ENCODE results near the gene XKR7. TPM values are rescaled to one million over a fixed set of nuclear protein-coding genes. Genes with fewer than 3 reads are reported as not detected.
A peak's percentile ranks its signal among the peaks of the same experiment; 100 is the strongest.

The XKR7 gene
- total and polyA plus RNA-seq, 5 experiments from 2014 or later: not detected

DNA sequence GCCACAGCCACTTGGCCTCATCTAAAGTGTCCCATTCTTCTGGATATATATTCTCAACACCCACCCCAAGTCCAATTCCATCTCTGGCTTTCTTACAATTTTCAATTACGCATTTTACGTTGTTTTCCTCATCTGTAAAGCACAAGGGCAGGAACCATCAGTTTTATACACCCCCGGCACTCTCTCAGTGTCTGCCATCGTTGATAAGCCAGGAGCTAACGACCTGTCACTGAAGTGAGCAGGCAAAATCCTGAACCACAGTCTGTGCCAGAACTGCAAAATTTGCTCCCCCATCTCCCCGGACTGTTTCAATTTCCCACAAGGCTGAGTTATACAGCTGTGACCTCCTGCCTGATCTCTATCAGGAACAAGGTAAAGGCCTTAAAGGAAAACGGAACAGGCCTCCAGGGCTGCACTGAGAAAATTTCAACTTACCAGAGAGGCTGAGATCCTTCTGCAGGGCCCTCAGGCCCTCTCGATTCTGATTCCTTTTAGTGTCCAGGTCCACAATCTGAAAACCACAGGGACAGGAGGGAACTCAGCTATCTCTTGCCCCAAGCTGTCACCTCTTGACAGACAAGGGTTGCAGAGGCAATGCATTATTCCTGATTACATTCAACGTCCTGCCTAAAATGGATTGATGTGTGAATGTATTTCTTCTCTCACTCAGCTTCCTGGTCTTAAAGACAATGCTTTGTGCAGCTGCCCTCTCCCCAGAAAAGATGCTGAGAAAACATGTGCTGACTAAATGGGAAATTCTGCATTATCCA, 17.9 kb upstream of the XKR7 start:
- peak overlapping the region in 3 of 10 donors; percentile 8 to 72 (median 8) for H3K27ac Mint-ChIP-seq
- H3K9me3 Mint-ChIP-seq: no peaks in the 10 kb centered on the region
- ATAC-seq (no peak), DNase-seq (no peak)
- H3K4me1 Mint-ChIP-seq: peaks cover 19 to 37% (median 32%) of the 10 kb centered on the region in 4 donors
- peaks cover 0 to 46% (median 24%) of the 10 kb centered on the region in 3 donors for H3K36me3 Mint-ChIP-seq
- peak overlapping the region in 9 of 10 donors; percentile 31 to 99 (median 97) for H3K4me3 Mint-ChIP-seq
- H3K27me3 Mint-ChIP-seq: peaks cover 0 to 7% (median 3%) of the 10 kb centered on the region in 5 donors
- POLR2A ChIA-PET: no interaction called here

GRCh38 chr20:31951203-31951529, 16.8 kb upstream of the XKR7 start:
- no peak for DNase-seq
- POLR2A ChIA-PET: interaction anchor here (0.6 kb wide), 2 partner anchors 389 to 584 kb away, joined by 4 to 5 read pairs; no protein-coding TSS in a partner anchor

GRCh38 chr20:31951530-31952453, 16.2 kb upstream of the XKR7 start, which contains the start of gene PDRG1:
Gene PDRG1, minus strand, starts transcription at chr20:31952046. Its CDS starts 85 bp downstream, at chr20:31951961.
- DNase-seq (peak; percentile 93 to 99 (median 97)), ATAC-seq (peak; percentile 94 to 96)
- Mint-ChIP-seq H3K4me1 (peaks cover 19 to 37% (median 32%) of the 10 kb centered on the region in 4 donors), H3K36me3 (peaks cover 0 to 30% (median 19%) of the 10 kb centered on the region in 3 donors), H3K9me3 (no peaks in the 10 kb centered on the region), H3K4me3 (peak within 1 kb of the TSS; percentile 95 to 99 (median 98)), H3K27ac (peak within 1 kb of the TSS; percentile 88 to 98 (median 96)), H3K27me3 (peaks cover 6 to 17% (median 10%) of the 10 kb centered on the region in 5 donors)
- POLR2A ChIA-PET: interaction anchor here (0.6 to 1.0 kb wide), 3 partner anchors 72 to 583 kb away, joined by 3 to 5 read pairs (median 3); no protein-coding TSS in a partner anchor

More at GRCh38 chr20:31951203-31951529, 16.8 kb upstream of the XKR7 start:
- no peak for ATAC-seq
- Mint-ChIP-seq H3K4me1 (peaks cover 19 to 37% (median 32%) of the 10 kb centered on the region in 4 donors), H3K4me3 (peak overlapping the region; percentile 95 to 99 (median 98)), H3K9me3 (no peaks in the 10 kb centered on the region), H3K27me3 (peaks cover 3 to 15% (median 7%) of the 10 kb centered on the region in 5 donors), H3K36me3 (peaks cover 0 to 36% (median 22%) of the 10 kb centered on the region in 3 donors), H3K27ac (peak overlapping the region; percentile 48 to 98 (median 96))

DNA sequence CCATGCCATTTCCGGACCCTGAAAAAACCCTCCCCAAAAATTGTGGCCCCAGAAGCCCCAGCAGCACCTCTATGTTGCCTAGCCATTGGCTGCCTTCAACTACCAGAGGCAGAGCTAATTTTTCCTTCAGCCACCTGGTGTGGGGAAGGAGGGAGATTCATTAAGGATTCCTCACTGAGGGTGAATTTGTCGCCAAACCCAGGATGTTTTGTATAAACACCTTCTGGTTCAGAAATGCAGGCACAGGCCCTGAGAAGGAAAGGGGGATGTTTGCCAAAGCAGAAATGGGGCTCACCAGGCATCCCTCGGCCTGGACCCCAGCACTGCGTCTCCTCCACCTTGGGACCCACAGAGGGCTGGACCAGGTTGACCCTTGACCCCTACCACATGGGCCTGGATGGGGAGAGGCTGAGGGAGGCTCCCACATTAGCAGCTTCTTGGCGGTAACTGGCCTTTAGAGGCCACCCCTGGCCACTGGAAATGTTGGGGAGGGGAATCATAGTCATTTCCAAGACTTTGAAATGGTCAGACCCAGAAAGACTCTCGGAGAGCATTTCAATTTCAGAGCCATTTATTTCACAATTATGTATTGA, 14.3 kb upstream of the XKR7 start:
- H3K36me3 Mint-ChIP-seq: peaks cover 0 to 12% (median 10%) of the 10 kb centered on the region in 3 donors
- H3K9me3 Mint-ChIP-seq: no peaks in the 10 kb centered on the region
- H3K27ac Mint-ChIP-seq: no peak overlapping the region
- H3K4me3 Mint-ChIP-seq: peak overlapping the region in 1 of 10 donors; percentile 24
- DNase-seq: no peak
- H3K4me1 Mint-ChIP-seq: peaks cover 19 to 35% (median 32%) of the 10 kb centered on the region in 4 donors
- peaks cover 8 to 18% (median 12%) of the 10 kb centered on the region in 5 donors for H3K27me3 Mint-ChIP-seq
- POLR2A ChIA-PET: no interaction called here
- no peak for ATAC-seq

DNA sequence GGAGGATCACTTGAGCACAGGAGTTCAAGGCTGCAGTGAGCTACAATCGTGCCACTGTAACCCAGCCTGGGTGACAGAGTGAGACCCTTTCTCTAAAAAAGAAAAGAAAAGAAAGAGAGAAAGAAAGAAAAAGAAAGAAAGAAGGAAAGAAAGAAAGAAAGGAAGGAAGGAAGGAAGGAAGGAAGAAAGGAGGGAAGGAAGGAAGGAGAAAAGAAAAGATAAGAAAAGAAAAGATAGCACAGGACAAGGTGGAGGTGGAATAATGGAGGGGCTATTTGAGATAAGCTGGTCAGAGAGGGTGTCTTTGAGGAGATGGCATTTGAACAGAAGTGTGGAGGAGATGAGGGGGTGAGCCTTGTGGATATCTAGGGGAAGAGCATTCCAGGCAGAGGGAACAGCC, 13.5 kb upstream of the XKR7 start:
- peaks cover 0 to 6% (median 3%) of the 10 kb centered on the region in 3 donors for H3K36me3 Mint-ChIP-seq
- H3K4me3 Mint-ChIP-seq: no peak overlapping the region
- peak overlapping the region in 1 of 10 donors; percentile 28 for H3K27ac Mint-ChIP-seq
- ATAC-seq (no peak), DNase-seq (no peak)
- H3K27me3 Mint-ChIP-seq: peaks cover 10 to 25% (median 18%) of the 10 kb centered on the region in 5 donors
- H3K9me3 Mint-ChIP-seq: no peaks in the 10 kb centered on the region
- POLR2A ChIA-PET: no interaction called here
- H3K4me1 Mint-ChIP-seq: peaks cover 14 to 27% (median 25%) of the 10 kb centered on the region in 4 donors

DNA sequence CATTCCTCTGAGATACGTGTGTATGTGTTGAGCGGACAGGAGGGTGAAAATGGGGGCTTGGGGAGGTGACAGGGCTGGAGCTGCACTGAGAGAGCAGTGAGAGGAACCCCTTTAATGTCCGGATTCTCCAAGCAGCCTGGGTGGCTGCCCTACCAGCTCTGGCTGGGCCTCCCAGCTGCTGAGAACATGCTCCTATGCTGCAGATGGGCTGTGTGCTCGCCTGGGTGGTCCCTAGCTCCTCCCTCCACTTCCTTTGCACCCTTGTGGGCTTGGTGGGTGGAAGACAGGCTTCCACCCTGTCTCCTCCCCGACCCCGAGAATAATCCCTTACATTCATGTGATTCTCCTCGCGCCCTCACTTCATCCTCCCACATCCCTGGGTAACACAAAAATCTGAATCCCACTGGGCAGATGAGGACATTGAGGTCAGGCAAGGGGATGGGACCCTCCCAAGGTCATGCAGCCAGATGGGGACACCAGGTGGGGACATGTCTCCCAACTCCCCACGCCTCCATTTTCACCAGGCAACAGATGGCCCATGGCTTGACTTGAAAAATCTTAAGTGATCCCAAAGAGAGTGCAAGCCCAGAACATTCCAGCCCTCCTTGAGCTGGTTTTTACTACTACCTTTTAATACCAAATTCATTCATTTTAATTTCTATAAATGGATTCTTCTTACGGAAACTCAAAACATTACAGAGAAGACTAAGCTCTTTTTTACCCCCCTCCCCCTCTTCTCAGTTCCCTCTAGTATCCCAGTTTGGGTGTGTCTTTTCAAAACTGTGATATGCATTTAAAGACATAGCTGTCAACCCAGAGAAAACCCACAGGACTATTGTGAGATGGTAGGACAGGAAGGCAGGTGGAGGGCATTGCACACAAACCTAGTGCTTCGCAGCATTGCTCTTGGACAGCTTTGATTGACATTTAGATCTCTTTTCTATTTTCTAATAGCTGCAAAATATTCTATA, 11.1 kb upstream of the XKR7 start:
- Mint-ChIP-seq H3K27me3 (peaks cover 13 to 48% (median 36%) of the 10 kb centered on the region in 5 donors), H3K36me3 (no peaks in the 10 kb centered on the region), H3K9me3 (no peaks in the 10 kb centered on the region), H3K4me1 (peaks cover under 1 to 5% (median 4%) of the 10 kb centered on the region in 4 donors), H3K4me3 (no peak overlapping the region), H3K27ac (no peak overlapping the region)
- ATAC-seq (no peak), DNase-seq (no peak)
- POLR2A ChIA-PET: no interaction called here

DNA sequence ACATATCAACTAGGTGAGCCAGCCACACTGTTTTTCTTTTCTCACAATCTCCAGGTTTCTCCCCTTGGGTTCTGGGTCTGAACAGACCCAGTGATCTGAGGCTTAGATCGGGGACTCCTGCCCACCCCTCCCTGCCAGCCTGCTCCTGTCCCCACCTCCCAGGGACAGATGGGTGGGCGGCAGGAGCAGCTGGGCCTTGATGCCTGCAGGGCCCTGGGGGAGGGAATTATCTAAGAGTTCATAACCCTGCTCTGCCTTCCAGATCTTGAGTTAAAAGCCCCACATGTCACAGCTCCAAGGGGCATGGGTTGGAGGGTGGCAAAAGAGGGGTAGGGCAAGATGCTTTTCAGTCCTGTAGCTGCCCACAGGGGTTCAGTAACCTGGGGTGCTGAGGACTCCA, 5.2 kb upstream of the XKR7 start:
- Mint-ChIP-seq H3K36me3 (no peaks in the 10 kb centered on the region), H3K9me3 (no peaks in the 10 kb centered on the region), H3K4me1 (peaks cover 2 to 6% (median 4%) of the 10 kb centered on the region in 4 donors), H3K27ac (no peak overlapping the region), H3K27me3 (peaks cover 18 to 88% (median 54%) of the 10 kb centered on the region in 5 donors), H3K4me3 (no peak overlapping the region)
- ATAC-seq: no peak
- DNase-seq: no peak
- POLR2A ChIA-PET: no interaction called here

GRCh38 chr20:31963889-31964288, 4.1 kb upstream of the XKR7 start:
- POLR2A ChIA-PET: no interaction called here
- peaks cover 5 to 12% (median 7%) of the 10 kb centered on the region in 4 donors for H3K4me1 Mint-ChIP-seq
- peaks cover 0 to 2% (median 0%) of the 10 kb centered on the region in 9 donors for H3K9me3 Mint-ChIP-seq
- H3K36me3 Mint-ChIP-seq: no peaks in the 10 kb centered on the region
- ATAC-seq (no peak), DNase-seq (no peak)
- H3K4me3 Mint-ChIP-seq: no peak overlapping the region
- H3K27ac Mint-ChIP-seq: no peak overlapping the region
- peaks cover 18 to 82% (median 52%) of the 10 kb centered on the region in 5 donors for H3K27me3 Mint-ChIP-seq

GRCh38 chr20:31966991-31967655, 828 bp upstream of the XKR7 start:
- POLR2A ChIA-PET: interaction anchor here (0.6 kb wide), 1 partner anchor 356 kb away, joined by 3 read pairs; no protein-coding TSS in a partner anchor
- Mint-ChIP-seq H3K36me3 (no peaks in the 10 kb centered on the region), H3K4me3 (peak overlapping the region; percentile 41 to 84 (median 66)), H3K9me3 (peaks cover 0 to 2% (median 0%) of the 10 kb centered on the region in 9 donors), H3K4me1 (peaks cover 5 to 12% (median 7%) of the 10 kb centered on the region in 4 donors), H3K27ac (peak overlapping the region in 2 of 10 donors; percentile 5 to 38), H3K27me3 (peaks cover 24 to 73% (median 58%) of the 10 kb centered on the region in 5 donors)
- ATAC-seq: no peak
- DNase-seq: no peak

DNA sequence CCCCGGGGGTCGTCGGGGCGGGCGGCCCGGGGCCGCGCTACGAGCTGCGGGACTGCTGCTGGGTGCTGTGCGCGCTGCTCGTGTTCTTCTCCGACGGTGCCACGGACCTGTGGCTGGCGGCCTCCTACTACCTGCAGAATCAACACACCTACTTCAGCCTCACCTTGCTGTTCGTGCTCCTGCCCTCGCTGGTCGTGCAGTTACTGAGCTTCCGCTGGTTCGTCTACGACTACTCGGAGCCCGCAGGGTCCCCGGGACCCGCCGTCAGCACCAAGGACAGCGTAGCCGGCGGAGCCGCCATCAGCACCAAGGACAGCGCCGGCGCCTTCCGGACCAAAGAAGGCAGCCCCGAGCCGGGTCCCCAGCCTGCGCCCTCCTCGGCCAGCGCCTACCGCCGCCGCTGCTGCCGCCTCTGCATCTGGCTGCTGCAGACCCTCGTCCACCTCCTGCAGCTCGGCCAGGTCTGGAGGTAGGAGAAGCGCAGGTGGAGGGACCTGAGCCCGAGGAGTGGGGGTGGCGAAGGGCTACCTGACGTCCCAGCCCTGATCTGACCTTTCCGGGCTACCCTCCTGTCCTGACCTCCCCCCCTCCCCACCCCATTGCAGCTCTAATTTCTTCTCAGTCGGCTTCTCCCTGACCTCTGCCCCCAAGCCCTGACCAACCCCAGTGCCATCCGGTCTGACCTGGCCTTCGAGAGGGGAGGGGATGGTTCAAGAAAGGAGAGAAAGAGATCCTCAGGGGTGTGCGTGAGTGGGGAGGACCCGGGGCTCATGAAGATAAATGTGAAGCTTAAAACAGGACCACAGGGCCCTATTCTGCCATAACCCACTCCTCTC, 558 bp downstream of the XKR7 start:
- H3K4me3 Mint-ChIP-seq: peak overlapping the region; percentile 78 to 93 (median 91)
- H3K9me3 Mint-ChIP-seq: peaks cover 0 to 2% (median 0%) of the 10 kb centered on the region in 9 donors
- peak; percentile 72 to 92 (median 88) for DNase-seq
- peaks cover 25 to 76% (median 57%) of the 10 kb centered on the region in 5 donors for H3K27me3 Mint-ChIP-seq
- peaks cover 5 to 12% (median 7%) of the 10 kb centered on the region in 4 donors for H3K4me1 Mint-ChIP-seq
- no peaks in the 10 kb centered on the region for H3K36me3 Mint-ChIP-seq
- peak; percentile 92 to 94 for ATAC-seq
- H3K27ac Mint-ChIP-seq: peak overlapping the region in 1 of 10 donors; percentile 76
- POLR2A ChIA-PET: interaction anchor here (0.8 kb wide), 1 partner anchor 8 kb away, joined by 4 read pairs; no protein-coding TSS in a partner anchor

All from naive thymus-derived CD8-positive, alpha-beta T cell (primary cell).